GM12878 (cell line): ENCODE measurements around the gene ZMYND15. TPM values are rescaled to one million over a fixed set of nuclear protein-coding genes. Genes with fewer than 3 reads are reported as not detected.

Experiments used
- ATAC-seq: fragments of 200-7000 bp; cut with Tn5 transposase; 3 replicates; pipeline ENCODE4 v1.9.1; 2020; ENCODE audit warnings: mild to moderate bottlenecking, moderate library complexity
- BruUV-seq: library from RNA; stranded (reverse); fragments of 400-500 nt; replicated peaks from 2 replicates; lab custom pipeline; 2021; lab: Mats Ljungman, UMichigan
- CTCF ChIA-PET: fragments of 300-600 bp; sonication (Branson Sonifier 250); formaldehyde crosslinking; extraction: SDS; loops from one replicate; lab custom pipeline; 2021; ENCODE audit warnings: inconsistent platforms; lab: Yijun Ruan, JAX
- POLR2A ChIA-PET: fragments of 350-600 bp; formaldehyde crosslinking; extraction: SDS; loops from one replicate; lab custom pipeline; 2021; ENCODE audit warnings: inconsistent platforms; lab: Charles Lee
- RAD21 ChIA-PET: fragments of 300-600 bp; sonication (Branson Sonifier 250); formaldehyde crosslinking; loops from one replicate; lab custom pipeline; 2023; ENCODE audit warnings: antibody characterized with exemption; ENCODE audit not compliant: unreplicated experiment; lab: Charles Lee
- SMC1A ChIA-PET: fragments of 300-600 bp; sonication (Branson Sonifier 250); formaldehyde crosslinking; loops from one replicate; lab custom pipeline; 2023; ENCODE audit not compliant: unreplicated experiment, uncharacterized antibody; lab: Charles Lee
- DNase-seq: peaks from one replicate; pipeline ENCODE4 v3.0.0-alpha.2; 2011; ENCODE audit warnings: low read depth, low spot score
- FAIRE-seq: peaks from 3 replicates; lab custom pipeline; 2011; peaks lifted over from hg19 to GRCh38; lab: Jason Lieb, UNC
- H2AFZ ChIP-seq: 2 replicates; pipeline ENCODE4 v1.6.0; 2011; ENCODE audit warnings: low read depth, low read length, control low read depth; ENCODE audit not compliant: control insufficient read depth
- H3K27ac ChIP-seq: 2 replicates; pipeline ENCODE4 v1.5.1; 2011; ENCODE audit warnings: control low read depth; ENCODE audit not compliant: control insufficient read depth, insufficient read depth
- H3K27me3 ChIP-seq, 2 experiments: replicated peaks in 1 of 2; 2 replicates each; pipeline versions ENCODE4 v1.6.0 to v1.6.1; 2011; ENCODE audit warnings: low read length in 1 of 2; ENCODE audit not compliant: control insufficient read depth in 2 of 2, insufficient read depth in 2 of 2
- H3K36me3 ChIP-seq, 2 experiments: 2 replicates each; pipeline ENCODE4 v1.5.1; 2011; ENCODE audit warnings: low read length in 1 of 2; ENCODE audit not compliant: control insufficient read depth in 2 of 2, insufficient read depth in 2 of 2
- H3K4me1 ChIP-seq: 2 replicates; pipeline ENCODE4 v1.6.1; 2011; ENCODE audit warnings: mild to moderate bottlenecking, low read length, moderate library complexity, mixed read lengths; ENCODE audit not compliant: control insufficient read depth, insufficient read depth
- H3K4me2 ChIP-seq: 2 replicates; pipeline ENCODE4 v1.6.0; 2011; ENCODE audit warnings: control low read depth; ENCODE audit not compliant: control insufficient read depth, insufficient read depth
- H3K4me3 ChIP-seq: fragments of 200-600 bp; sonication (generic); 2 replicates; pipeline ENCODE4 v1.5.1; 2016
- H3K79me2 ChIP-seq: 2 replicates; pipeline ENCODE4 v1.6.0; 2011; ENCODE audit warnings: low read length; ENCODE audit not compliant: control insufficient read depth, insufficient read depth
- H3K9ac ChIP-seq: 2 replicates; pipeline ENCODE4 v1.8.0; 2011; ENCODE audit warnings: low read length, control low read depth, mixed read lengths; ENCODE audit not compliant: control insufficient read depth, insufficient read depth
- H3K9me3 ChIP-seq: replicated peaks from 3 replicates; pipeline ENCODE4 v1.5.1; 2011; ENCODE audit warnings: mild to moderate bottlenecking, low read length; ENCODE audit not compliant: control insufficient read depth, insufficient read depth
- H4K20me1 ChIP-seq: 2 replicates; pipeline ENCODE4 v1.6.0; 2011; ENCODE audit not compliant: control insufficient read depth, insufficient read depth
- ASH2L ChIP-seq: fragments of 300-600, 200-600 bp; sonication (generic); IDR thresholded peaks from 2 replicates; pipeline ENCODE4 v1.6.1; 2017; ENCODE audit warnings: low read depth, mild to moderate bottlenecking, borderline replicate concordance
- BCL11A ChIP-seq: IDR thresholded peaks from 2 replicates; pipeline ENCODE4 v1.6.1; 2011; ENCODE audit warnings: low read depth, low read length
- BCLAF1 ChIP-seq: fragments of 450-650 bp; IDR thresholded peaks from 2 replicates; pipeline ENCODE4 v1.6.1; 2017; ENCODE audit warnings: antibody characterized with exemption, mild to moderate bottlenecking, moderate library complexity
- BMI1 ChIP-seq: fragments of 450-650 bp; IDR thresholded peaks from 2 replicates; pipeline ENCODE4 v1.6.1; 2016; ENCODE audit warnings: mild to moderate bottlenecking, moderate library complexity, borderline replicate concordance
- BRCA1 ChIP-seq: IDR thresholded peaks from 2 replicates; pipeline ENCODE4 v1.6.1; 2011; ENCODE audit warnings: low read depth, low read length, improper control_type of control experiment
- CHD2 ChIP-seq: IDR thresholded peaks from 2 replicates; pipeline ENCODE4 v1.6.1; 2011; ENCODE audit warnings: low read depth, low read length, improper control_type of control experiment, borderline replicate concordance
- EGR1 ChIP-seq, 2 experiments: IDR thresholded peaks; 1 replicate in 1 of 2; 2 replicates in 1 of 2; pipeline ENCODE4 v1.6.1; 2011 to 2012; ENCODE audit warnings: low read depth in 2 of 2, low read length in 2 of 2, borderline replicate concordance in 1 of 2, mild to moderate bottlenecking in 1 of 2, moderate library complexity in 1 of 2
- EP300 ChIP-seq, 2 experiments: fragments of 150-350 bp in 1 of 2; IDR thresholded peaks; 2 replicates each; pipeline ENCODE4 v1.6.1; 2011 to 2012; ENCODE audit warnings: low read depth in 2 of 2, low read length in 2 of 2, borderline replicate concordance in 1 of 2, improper control_type of control experiment in 1 of 2, inconsistent platforms in 1 of 2; ENCODE audit not compliant: control insufficient read depth in 1 of 2
- JUNB ChIP-seq: IDR thresholded peaks from 2 replicates; pipeline ENCODE4 v1.6.1; 2016; ENCODE audit warnings: antibody characterized with exemption, mild to moderate bottlenecking
- KDM1A ChIP-seq: fragments of 200-600 bp; sonication (generic); IDR thresholded peaks from 2 replicates; pipeline ENCODE4 v1.6.1; 2016; ENCODE audit warnings: borderline replicate concordance
- MEF2A ChIP-seq: IDR thresholded peaks from 2 replicates; pipeline ENCODE4 v1.6.1; 2011; ENCODE audit warnings: low read depth, mild to moderate bottlenecking, low read length, moderate library complexity; ENCODE audit not compliant: insufficient read depth
- POLR2AphosphoS5 ChIP-seq: IDR thresholded peaks from 2 replicates; pipeline ENCODE4 v1.6.1; 2011; ENCODE audit warnings: mild to moderate bottlenecking, low read length, inconsistent platforms
- RCOR1 ChIP-seq: conservative IDR thresholded peaks from 2 replicates; pipeline ENCODE4 v1.6.1; 2012; ENCODE audit warnings: low read depth, low read length, improper control_type of control experiment
- SRF ChIP-seq, 2 experiments: IDR thresholded peaks; 2 replicates each; pipeline ENCODE4 v1.6.1; 2011; ENCODE audit warnings: low read depth in 2 of 2, low read length in 2 of 2, mild to moderate bottlenecking in 1 of 2, moderate library complexity in 1 of 2
- TCF12 ChIP-seq: IDR thresholded peaks from 2 replicates; pipeline ENCODE4 v1.6.1; 2011; ENCODE audit warnings: low read depth, mild to moderate bottlenecking, low read length
- USF1 ChIP-seq: IDR thresholded peaks from 2 replicates; pipeline ENCODE4 v1.6.1; 2011; ENCODE audit warnings: borderline replicate concordance, low read depth, mild to moderate bottlenecking, moderate library complexity, mixed read lengths, low read length; ENCODE audit not compliant: insufficient read depth; ENCODE audit errors: extremely low read length
- ZBED1 ChIP-seq: IDR thresholded peaks from 2 replicates; pipeline ENCODE4 v1.6.1; 2016; ENCODE audit warnings: borderline replicate concordance
- WGBS: methylation state at CpG from one replicate; pipeline ENCODE4 v1.1.6; 2016; ENCODE audit warnings: low lambda C conversion rate; ENCODE audit not compliant: insufficient replicate concordance, insufficient coverage; ENCODE audit errors: missing lambda C conversion rate; 5-methylcytosine and 5-hydroxymethylcytosine counted together
- in situ Hi-C: fragments of 300-500 bp; cut with MboI; formaldehyde crosslinking; loops from 9 replicates; pipeline ENCODE4 v1.14.3; 2018; ENCODE audit warnings: mixed read lengths
- intact Hi-C: fragments of 100-400 bp; cut with micrococcal nuclease; formaldehyde crosslinking; loops from one replicate; pipeline ENCODE4 v1.14.2; 2022; ENCODE audit not compliant: unreplicated experiment
- polyA plus RNA-seq, 11 experiments: library from polyadenylated mRNA; depleted of rRNA in 4 of 11; unstranded in 6 of 11; stranded (reverse) in 5 of 11; fragments of >200 nt; fragmentation: Nextera tagmentation in 4 of 11; fragmentation: Illumina TruSeq in 1 of 11; extraction: Ambion mirVana in 4 of 11; extraction: Trizol in 1 of 11; gene quantifications; 1 replicate in 1 of 11; 2 replicates in 10 of 11; pipeline versions ENCODE4 v1.2.1 to v1.2.3, GENCODE V29; 2011 to 2016; ENCODE audit warnings: inconsistent platforms in 2 of 11, missing spikeins in 2 of 11, low read depth in 1 of 11
- total RNA-seq, 4 experiments: library from RNA; depleted of rRNA in 3 of 4; stranded (reverse); fragments of >200 nt in 3 of 4; fragmentation: Illumina TruSeq in 1 of 4; extraction: Trizol in 1 of 4; gene quantifications; 2 replicates each; pipeline versions ENCODE4 v1.2.1 to v1.2.3, GENCODE V29; 2013 to 2021

The ZMYND15 gene
- total and polyA plus RNA-seq, 10 of the 15 experiments (the other 5 are each of a cell fraction or from before 2014, with no cell fraction given), result 0.03 to 0.17 (median 0.06) TPM; not detected in 4

GRCh38 chr17:4703330-4703691 is 36.3 kb upstream of the ZMYND15 start:
- intact Hi-C loops (no loop called here), in situ Hi-C loops (no loop called here)
- ChIA-PET SMC1A (interaction anchor here (0.7 to 2.5 kb wide), 2 partner anchors 8 to 136 kb away, joined by 3 to 8 read pairs; no protein-coding TSS in a partner anchor), CTCF (interaction anchor here (1.2 to 2.9 kb wide), 3 partner anchors 86 to 488 kb away, joined by 3 to 13 read pairs (median 5); partner anchors contain the start of gene GLTPD2), RAD21 (no interaction called here), POLR2A (interaction anchor here (0.5 to 2.2 kb wide), 7 partner anchors 8 to 976 kb away, joined by 3 to 7 read pairs (median 4); no protein-coding TSS in a partner anchor)
- TF ChIP-seq BMI1 (no peak), MEF2A (no peak), BCLAF1 (no peak), EP300 (IDR thresholded peaks at IDR 0.05; ENCODE audit: borderline replicate concordance in 1 of 2, control insufficient read depth in 1 of 2, low read depth in 2 of 2, low read length in 2 of 2) (no peak), TCF12 (no peak), JUNB (no peak), CHD2 (no peak), BCL11A (no peak), KDM1A (no peak), ZBED1 (no peak), EGR1 (IDR thresholded peaks at IDR 0.05; ENCODE audit: borderline replicate concordance in 1 of 2, low read depth in 2 of 2, low read length in 2 of 2) (no peak), RCOR1 (no peak), SRF (IDR thresholded peaks at IDR 0.05; ENCODE audit: low read depth in 2 of 2, low read length in 2 of 2) (no peak), USF1 (no peak), BRCA1 (no peak), ASH2L (no peak), POLR2AphosphoS5 (no peak)
- no peak for FAIRE-seq
- no peaks in the 10 kb centered on the region for H3K27me3 ChIP-seq
- H3K4me1 ChIP-seq, result peaks cover 5% of the 10 kb centered on the region
- no peak for ATAC-seq
- H4K20me1 ChIP-seq, result no peaks in the 10 kb centered on the region
- H3K79me2 ChIP-seq, result peaks cover 28% of the 10 kb centered on the region
- H3K9ac ChIP-seq, result peak overlapping the region; percentile 81
- H2AFZ ChIP-seq, result peak overlapping the region; percentile 92
- no peaks in the 10 kb centered on the region for H3K36me3 ChIP-seq
- no TSS peak for BruUV-seq
- H3K9me3 ChIP-seq, result no peaks in the 10 kb centered on the region; the same call in 2 of the 3 replicates
- H3K4me2 ChIP-seq, result peak overlapping the region; percentile 91
- DNase-seq, result no peak
- 2% methylated on average over 15 of the region's 15 CpGs for WGBS
- H3K27ac ChIP-seq, result peak overlapping the region; percentile 71
- peak overlapping the region; percentile 82 for H3K4me3 ChIP-seq
